Hematopoietic multipotent progenitor cell (in vitro differentiated cells): Measurements from ENCODE around the gene DOCK9. TPM values are rescaled to one million over a fixed set of nuclear protein-coding genes. Genes with fewer than 3 reads are reported as not detected.
A peak's percentile ranks its signal among the peaks of the same experiment; 100 is the strongest.

Source experiments
- DNase-seq, 3 donors: peaks; one replicate each; pipeline ENCODE4 v3.0.0-alpha.2; 2011 to 2015; ENCODE audit warnings: low read depth in 2 of 3, low spot score in 2 of 3
- total RNA-seq: library from RNA; depleted of rRNA; stranded (reverse); fragments of >200 nt; gene quantifications from one replicate; pipeline ENCODE4 v1.2.3, GENCODE V29; 2012

DOCK9 gene
- total RNA-seq, 1 donor: 0.54 TPM

DNA sequence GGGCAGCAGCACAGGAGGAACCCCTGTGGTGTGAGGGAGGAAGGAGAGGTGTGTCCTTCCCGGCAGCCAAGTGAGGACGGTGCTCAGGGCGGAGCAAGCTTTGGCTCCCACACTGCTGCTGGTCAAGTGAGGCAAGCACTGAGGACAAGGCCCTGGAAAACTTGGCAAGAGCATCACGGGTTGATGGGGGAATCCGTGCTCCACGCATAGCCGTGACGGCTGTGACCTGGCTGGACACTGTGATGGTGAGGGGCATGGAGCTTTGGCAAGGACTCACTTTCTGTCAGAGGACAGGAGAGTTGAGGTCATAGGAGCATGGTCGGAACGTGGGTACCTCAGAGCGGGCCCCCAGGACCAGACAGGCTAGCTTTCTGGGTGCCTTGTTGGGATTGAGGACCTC, 196.4 kb downstream of the DOCK9 start:
- no peak for DNase-seq

DNA sequence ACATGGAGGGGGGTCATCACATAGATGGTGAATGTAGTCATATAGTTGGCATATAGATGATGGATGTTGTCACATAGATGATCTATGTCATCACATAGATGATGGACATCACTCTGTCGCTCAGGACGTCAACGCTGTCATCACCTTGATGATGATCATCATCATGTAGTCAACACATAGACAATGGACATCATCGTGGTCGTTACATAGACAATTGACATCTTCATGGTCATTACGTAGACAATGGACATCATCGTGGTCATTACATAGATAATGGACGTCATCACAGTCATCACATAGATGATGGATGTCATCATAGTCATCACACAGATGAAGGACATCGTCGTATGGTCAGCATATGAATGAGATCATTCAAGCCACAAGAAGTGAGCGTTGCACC, 196.8 kb downstream of the DOCK9 start:
- no peak for DNase-seq

DNA sequence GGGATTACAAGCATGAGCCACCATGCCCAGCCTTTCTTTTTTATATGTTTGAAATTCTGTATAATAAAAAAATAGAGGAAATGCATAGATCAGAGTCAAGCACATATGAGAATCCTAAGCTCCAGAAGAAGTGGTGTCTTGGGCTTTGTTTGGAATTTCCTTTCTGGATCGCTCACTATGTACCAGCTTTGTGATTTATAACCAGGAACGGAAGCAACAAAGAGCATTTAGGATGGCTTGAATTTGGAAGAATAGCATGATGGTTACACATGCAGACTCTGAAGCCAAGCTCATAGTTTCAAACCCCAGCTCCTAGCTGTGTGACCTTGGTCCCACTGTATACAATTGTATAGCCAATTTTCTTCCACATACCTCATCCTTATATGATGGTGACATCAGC, 197.4 kb downstream of the DOCK9 start:
- no peak for DNase-seq

DNA sequence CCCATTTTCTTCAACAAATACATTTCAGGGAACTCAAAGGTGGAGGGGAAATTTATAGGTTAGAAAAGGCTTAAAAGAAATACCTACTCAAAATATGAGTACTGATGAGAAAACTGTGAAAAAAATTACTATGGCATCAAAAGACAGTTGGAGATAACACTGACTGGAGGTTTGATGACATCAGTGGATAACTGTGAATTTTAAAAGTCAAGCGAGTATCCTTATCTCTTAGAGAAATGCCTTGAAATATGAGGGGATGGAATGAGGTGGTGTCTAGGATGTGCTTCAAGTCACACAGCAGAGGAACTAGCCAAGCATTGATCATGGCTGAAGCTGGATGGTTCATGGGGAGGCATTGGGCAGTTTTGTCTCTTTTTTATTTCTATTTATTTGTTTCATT, 198.2 kb downstream of the DOCK9 start:
- no peak for DNase-seq

DNA sequence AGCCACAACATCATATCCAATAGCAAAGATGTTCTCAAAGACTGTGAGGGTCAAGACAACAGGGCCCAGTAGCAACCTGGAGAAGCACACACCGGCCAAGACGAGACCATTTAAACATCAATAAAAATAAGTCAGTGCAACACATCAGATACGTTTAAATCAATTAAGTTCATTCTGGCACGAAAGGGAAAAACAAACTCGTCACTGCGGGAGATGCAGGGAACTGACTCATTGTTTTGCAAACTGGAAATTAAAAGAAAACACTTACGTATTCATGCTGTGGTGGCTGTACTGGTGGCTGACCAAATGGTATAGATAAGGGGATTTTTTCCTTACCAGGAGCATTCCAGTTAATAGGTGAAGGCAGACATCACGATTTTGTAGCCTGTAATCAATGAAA, 199.1 kb downstream of the DOCK9 start:
- DNase-seq: no peak

DNA sequence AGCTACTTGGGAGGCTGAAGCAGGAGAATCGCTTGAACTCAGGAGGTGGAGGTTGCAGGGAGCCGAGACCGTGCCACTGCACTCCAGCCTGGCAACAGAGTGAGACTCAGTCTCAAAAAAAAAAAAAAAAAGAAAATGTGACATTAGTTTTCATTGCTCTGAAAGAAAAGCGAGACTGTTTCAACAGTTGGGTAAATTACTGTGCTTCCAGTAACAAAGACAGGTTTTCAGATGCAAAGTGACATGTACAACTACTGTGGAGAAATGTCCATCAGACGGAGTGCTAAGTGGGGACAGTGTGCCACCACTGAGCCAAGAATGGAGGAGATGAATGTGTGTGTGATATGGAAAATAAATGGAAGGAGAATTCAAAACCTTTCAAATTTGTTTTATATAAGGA, 201.2 kb downstream of the DOCK9 start:
- no peak for DNase-seq

DNA sequence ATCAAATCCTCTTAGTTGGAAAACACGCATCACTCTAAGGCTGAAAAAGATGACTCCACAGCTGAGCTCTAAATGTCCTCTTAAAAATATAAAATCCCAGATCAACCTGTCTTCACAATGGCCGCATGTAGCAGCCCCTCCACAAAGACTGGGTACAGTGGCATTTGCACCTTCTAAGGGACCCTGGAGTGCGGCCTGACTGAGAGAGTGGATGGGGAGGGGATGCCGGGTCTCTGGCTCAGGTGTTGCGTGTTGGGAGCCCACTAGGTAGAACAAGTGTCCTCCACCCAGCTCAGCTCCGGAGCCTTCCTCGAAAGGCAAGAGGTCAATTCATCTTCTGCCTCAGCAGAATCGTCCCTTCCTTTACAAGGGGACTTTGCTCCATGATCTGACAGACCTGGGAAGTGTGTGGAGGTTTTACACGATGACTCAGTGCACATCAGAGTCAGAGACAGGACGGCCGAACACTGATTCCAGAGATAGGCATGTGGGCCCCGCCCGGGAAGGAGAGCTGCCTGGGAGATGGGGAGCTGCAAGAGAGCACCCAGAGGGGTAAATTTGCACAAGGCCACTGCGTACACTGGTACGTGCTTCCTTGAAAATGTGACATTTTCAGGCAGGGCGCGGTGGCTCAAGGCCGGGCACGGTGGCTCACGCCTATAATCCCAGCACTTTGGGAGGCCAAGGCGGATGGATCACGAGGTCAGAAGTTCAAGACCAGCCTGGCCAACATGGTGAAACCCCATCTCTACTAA, 201.8 kb downstream of the DOCK9 start:
- no peak for DNase-seq

DNA sequence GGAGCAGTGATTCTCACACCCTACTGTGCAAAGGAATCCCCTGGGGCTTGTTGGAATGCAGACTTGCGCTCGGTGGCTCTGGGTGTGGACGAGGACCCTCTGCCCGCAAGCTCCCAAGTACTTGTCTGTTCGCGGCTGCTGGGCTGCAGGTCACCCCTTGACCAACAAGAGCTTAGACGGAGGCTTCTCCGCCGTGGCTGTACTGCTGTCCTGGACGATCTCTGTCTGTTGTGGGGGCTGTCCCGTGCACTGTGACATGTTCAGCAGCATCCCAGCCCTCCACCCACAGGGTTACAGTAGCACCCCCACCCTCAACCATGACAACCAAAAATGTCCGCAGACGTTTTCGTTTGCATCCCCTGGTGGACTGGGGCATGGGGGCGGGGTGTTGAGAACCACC, 202.5 kb downstream of the DOCK9 start:
- DNase-seq: no peak

DNA sequence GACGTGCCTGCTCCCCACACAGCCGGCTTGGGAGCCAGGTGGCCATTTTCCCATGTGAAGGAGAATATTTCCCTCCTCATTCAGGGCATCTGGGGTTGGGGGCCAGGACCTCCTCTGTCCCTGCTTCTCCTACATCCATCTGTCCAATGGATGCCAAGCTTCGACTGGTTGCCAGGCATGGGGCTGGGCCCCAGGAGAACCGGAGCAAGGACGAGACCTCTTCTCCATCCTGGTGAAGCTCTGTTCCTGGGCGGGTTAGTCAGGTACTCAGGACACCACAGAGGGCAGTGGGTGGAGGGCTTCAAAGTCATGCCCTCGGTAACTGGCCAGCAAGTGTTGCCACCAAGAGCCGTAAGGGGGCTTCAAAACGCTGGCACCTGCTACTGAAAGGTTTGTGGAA, 203.1 kb downstream of the DOCK9 start:
- no peak for DNase-seq

DNA sequence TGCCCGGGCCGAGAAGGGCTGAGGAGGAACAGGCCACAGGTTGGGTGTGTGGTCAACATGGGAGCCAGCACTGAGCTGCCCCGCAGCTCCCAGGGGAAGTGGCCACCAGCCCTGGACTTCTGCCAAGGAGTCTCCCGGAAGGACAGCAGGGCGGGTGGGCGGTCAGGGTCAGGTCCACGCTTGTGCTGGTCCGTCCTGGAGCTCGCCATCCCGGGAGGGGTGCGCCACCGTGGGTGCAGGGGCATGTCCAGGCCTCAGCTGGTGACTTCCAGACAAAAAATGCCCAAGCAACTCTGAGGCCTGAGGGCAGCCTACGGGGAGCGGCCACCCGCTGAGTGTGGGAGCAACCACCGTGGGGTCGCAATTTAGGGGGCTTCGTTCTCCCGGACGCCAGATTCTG, 203.9 kb downstream of the DOCK9 start:
- no peak for DNase-seq

DNA sequence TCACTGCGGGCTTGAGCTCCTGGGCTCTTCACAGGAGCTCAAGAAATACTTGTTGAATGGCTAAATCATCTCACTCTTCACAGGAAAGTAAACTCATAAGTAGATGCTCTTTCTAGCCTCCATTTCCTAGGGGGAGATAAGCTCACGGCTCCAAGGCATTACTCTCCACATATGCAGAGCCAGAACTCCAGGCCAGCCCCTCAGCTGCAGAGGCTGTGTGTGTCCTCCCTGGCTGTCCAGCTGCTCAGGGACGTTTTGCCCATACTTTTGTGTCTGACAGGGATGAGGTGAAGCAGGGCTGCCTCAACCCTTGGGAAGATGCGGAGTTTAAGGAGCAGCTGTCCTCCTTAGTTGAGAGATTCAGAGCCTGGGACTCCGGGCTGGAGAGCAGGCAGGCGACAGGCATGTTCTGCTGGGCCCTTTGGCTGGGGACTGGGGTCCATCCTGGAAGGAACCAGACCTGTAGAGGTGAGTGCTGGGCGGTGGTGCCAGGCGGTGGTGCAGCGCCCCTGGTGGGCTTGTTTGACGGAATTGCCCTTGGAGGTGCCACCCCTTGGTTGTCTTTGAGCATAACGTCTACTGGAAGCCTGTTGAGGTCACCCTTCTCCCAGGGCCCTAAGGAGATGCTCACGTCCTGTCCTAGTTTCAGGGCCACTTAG, 204.9 kb downstream of the DOCK9 start:
- no peak for DNase-seq

DNA sequence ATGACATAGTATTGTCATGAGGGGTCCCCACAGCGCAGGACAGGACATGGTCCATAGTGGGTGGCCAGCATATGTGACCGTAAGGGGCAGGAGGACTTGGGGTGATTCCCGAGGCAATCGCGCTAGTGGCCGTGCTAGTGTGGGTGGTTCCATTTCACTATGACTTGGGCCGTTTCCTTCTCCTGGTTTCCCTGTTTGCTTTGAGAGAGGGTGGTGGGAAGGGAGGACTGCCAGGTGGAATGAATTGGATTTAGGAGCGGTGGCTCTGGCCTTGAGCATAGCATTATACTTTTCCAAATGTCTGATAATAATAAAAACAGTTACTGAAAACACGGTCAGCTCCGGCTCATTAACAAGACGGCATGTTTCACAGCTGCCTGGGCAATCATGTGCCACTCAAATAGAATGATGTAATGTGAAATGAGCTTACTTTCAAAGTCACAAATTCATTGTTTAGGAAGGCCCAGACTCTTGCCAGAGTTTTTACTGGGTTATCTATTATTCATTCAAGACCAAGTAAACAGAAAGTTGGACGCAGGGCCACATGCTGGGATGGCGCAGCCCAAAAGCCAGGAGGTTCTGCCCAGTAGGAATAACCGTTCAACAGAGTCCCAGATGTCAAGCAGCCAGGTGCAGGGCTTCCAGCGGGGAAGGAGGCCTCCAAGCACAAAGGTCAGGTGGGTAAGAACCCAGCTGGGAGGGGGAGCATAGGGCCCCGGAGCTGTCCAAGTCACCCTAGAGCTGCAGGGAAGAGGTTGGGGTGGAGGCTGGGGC, 205.8 kb downstream of the DOCK9 start:
- DNase-seq: no peak

DNA sequence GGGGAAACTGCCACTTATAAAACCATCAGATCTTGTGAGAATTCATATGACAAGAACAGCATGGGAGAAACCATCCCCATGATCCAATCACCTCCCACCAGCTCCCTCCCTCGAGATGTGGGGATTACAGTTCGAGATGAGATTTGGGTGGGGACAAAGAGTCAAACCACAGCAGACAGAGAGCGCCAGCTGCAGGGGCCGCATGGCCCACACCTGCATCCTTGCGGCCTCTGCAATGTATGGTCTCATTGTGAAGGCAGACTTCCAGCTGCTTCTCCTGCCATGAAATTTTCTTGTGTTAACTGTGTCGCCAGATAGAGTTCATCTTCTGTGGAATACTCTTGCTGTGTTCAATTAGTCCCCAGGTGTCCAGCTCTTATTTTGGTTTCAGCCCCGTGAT, 208.1 kb downstream of the DOCK9 start:
- DNase-seq: no peak

DNA sequence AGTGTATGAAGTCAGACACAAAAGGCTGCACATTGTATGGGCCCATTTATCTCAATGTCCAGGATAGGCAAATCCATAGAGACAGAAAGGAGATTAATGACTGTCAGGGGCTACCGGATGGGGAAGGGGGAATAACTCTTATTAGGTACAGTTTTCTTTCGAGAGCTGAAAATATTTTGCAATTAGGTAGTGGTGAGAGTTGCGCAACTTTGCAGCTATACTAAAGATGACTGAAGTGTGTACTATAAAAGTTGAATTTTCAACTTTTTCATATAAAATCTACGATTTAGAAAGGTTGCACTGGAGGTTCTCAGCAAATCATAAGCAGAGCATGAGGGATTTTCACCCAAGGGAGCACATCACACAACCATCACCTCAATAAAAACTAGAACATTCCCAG, 209.3 kb downstream of the DOCK9 start:
- DNase-seq: no peak

DNA sequence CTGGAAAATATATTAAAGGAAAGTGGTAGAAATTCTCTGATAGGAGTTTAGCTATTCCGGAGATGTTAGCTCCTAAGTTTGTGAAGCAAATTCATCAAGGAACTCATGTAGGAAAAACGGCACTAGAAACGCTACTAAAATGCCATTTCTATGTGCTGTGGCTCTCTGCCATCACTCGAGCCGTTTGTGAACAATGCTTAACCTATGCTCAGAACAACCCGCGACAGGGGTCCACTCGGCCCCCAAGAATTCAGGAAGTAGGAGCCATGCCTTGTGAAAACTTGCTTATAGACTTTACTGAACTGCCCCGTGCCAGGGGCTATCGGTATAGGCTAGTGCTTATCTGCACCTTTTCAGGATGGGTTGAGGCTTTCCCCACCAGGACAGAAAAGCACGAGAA, 211.2 kb downstream of the DOCK9 start:
- no peak for DNase-seq

DNA sequence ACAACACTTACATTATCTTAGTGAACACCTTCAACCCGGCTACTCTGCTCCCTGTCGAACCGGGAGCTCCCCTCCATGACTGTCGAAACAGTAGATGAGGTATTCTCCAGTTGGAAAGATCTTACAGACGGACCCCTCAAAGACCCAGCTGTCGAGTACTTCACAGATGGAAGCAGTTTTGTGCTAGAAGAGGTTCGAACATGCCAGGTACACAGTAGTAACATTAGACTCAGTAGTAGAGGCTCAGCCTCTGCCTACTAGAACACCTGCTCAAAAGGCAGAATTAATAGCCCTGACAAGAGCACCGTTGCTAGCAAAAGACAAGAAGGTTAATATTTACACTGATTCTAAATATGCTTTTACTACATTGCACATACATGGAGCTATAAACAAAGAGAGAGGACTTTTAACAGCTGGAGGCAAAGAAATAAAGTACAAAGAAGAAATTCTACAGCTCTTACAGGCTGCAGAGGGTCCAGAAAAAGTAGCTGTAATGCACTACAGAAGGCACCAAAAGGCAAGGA, 211.8 kb downstream of the DOCK9 start:
- DNase-seq: no peak

DNA sequence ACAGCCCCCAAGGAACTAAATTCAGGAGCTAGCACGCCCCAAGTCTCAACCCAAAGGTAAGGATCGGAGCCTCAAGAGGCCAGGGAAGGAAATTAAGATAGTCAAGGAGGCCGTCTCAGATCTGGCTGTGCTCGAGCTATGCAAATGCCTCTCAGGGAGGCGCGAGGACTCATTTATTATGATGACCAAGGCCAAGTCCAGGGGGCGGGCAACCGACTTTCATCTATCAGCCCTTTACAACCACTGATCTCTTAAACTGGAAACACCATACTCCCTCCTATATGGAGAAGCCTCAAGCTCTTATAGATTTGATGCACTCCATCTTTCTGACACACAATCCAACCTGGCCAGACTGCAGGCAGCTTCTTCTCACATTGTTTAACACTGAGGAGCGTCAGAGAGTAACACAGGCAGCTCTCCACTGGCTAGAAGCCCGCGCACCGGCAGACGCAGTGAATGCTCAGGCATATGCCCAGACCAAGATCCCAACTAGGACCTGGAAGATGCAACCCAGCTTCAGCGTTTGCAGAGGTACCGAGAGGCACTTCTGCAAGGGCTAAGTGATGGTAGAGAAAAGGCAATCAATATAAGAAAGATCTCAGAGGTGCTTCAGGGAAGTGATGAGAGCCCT, 215.8 kb downstream of the DOCK9 start:
- DNase-seq: no peak

DNA sequence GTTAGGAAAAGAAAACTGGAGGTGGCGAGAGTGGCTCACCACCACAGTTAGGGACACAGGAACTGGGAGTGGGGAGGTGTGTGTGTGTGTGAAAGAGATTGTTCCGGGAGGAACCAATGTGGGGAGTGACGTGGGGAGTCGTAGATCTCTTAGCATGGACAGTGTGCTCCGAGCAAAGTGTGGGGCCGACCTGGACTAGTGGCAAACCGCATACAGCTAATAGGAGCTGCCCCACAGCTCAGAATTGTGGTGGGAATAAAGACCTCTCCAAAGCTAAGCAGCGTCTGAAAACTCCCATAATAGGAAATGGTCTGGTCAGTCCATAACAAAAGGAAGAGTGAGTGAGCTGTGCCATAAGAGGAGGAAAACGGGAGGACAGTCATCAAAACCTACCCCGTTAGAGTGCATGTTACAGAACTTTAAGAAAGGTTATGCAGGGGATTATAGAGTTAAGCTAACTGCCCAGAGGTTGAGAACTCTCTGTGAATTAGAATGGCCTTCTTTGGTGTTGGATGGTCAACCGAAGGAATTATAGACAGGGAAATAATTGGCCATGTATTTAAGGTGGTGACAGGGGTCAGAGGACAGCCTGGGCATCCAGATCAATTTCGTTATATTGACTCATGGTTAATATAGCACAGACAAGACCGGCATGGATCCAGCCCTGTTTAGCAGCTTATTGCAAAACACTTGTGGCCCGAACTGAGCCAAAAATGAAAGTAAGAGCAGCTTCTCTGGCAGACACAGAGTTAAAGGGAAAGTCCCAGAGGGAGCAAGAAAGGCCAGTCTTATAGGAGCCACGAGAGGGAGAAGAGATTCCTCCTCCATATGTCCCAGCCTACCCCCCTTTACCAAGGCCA, 216.5 kb downstream of the DOCK9 start:
- DNase-seq: peak in 1 of 3 donors; percentile 10

DNA sequence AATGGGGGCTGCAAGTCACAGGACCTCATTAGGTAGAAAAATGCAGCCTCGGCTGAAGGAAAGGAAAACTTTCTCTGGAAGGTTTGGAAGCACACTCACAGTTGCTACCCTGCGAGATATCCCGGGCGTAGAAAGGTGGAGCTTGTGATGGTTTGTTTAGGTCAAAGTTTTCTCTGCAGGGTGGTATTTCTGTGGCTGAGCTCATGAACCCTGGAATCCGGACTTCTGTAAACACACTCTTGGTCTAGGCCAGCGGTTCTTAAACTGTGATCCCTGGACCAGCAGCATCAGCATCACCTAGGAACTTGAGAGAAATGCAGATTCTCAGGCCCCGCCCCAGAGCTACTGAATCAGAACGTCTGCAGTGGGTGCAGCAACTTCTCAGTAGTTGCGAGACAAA, 222.1 kb downstream of the DOCK9 start:
- DNase-seq: no peak

DNA sequence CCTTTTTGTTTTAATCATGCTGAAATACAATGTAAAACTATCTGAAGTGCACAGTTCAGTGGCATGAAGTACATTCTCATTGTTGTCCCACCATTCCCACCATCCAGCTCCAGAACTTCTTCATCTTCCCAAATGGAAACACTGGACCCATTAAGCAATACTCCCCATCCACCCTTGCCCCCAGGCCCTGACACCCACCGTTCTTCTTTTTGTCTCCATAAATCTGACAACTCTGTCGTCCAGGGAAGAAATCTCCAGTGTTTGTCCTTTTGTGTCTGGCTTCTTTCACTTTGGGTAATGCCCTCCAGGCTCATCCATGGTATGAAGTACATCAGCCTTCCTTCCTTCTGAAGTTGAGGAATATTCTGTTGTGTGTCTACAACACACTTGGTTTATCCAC, 222.7 kb downstream of the DOCK9 start:
- no peak for DNase-seq
